Stimulated activated CD8-positive, alpha-beta memory T cell treated with anti-CD3 and anti-CD28 coated beads, Interleukin-2, amount 100 ng/mL, for 1 hour (primary cell): Measurements from ENCODE around the gene PRKAB2.
"Not testable (repeated sequence)": the region's sequence is repeated elsewhere in the genome, so short reads cannot be mapped to it uniquely, and the experiment has no call there.

ENCODE experiments used
- DNase-seq, 2 donors: peaks; one replicate each; pipeline ENCODE4 v3.0.0-alpha.2; 2020; ENCODE audit warnings: low read depth in 2 of 2

The PRKAB2 gene

DNA sequence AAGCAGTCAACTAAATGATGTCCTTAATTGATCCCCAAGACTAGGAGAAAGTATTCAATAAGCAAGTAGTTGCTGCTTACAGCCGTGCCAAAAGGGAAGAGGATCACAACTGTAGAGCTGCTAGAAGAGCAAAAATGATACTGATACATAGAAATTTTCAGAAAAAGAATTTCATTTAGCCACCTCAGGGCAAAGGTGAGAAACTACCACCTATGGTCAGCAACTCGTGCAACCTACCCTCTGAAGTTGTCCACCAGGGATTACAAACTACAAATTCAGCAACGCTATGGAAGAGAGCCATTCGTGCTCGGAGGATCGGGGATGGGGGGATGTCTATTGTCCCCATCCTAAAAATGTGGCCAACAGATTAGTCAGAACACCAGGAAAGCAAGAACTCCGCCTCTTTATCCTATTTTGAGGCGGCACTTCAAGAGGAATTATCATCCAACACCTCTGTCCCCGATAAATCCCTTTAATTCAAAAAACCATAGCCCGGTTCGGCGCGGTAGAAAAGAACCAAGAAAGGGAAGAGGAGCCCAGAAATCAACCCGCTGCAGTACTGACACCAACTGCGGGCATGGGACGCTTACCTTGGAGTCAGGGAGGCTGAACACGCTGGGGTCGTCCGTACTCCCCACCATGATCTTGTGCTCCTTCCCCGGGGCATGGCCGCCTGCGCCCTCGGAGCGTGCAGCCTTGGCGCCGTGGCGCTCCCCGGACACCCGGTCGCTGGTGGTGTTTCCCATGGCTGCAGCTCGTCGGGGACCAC is 687 bp downstream of the PRKAB2 start:
- DNase-seq, result no peak

GRCh38 chr1:147169840-147170674 is 2.2 kb downstream of the PRKAB2 start:
- no peak for DNase-seq

DNA sequence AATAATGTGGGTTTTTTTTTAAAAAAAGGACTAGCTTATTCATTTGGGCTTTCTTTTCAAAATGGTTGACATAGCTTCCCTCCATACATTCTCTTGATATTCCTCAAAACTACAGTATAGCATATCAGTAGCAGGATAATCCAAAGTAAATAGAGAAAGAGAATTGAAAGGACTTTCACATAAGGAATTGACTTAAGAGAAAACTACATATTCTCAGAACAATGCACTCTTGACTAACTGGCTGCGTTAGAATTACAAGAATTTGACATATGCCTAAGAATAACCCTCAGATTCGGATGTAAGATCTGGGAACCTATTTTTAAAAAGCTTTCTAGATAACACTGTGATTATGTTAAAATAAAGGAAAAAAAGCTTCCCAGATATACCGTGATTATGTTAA is 3.1 kb downstream of the PRKAB2 start:
- DNase-seq, result no peak

DNA sequence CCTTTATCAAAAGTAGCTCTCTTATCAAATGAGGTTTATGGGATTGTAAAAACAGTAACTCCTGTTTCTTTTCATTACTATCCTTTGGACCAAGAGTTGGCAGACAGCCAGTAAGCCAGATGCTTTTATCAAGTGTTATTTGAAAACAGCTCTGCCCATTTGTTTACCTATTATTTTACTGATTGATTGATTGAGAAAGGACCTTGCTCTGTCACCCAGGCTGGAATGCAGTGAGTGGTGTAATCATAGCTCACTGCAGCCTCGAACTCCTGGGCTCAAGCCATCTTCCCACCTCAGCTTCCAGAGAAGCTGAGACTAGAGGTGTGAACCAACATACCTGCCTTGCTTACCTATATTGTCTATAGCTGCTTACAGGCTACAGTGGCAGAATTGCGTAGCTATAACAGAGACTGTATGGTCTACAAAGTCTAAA is 3.6 kb downstream of the PRKAB2 start:
- no peak for DNase-seq

- DNase-seq, result no peak
These were observed 4.9 kb downstream of the PRKAB2 start for GRCh38 chr1:147167365-147167764.

DNA sequence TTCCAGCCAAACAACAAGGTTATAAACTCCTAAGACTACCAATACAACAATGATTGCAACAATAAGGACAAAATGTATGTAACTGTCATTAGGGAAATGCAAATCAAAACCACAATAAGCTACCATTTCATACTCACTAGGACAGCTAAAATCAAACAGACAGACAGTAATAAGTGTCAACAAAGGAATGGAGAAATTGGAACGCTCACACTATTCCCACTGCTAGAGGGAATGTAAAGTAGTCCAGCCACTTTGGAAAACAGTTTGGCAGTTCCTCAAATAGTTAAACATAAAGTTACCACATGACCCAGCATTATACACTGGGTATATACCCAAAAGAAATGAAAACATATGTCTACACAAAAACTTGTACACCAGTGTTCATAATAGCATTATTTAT is 9.3 kb downstream of the PRKAB2 start:
- no peak for DNase-seq

- DNase-seq, result no peak
These were observed 10.2 kb downstream of the PRKAB2 start for GRCh38 chr1:147162093-147162492.

DNA sequence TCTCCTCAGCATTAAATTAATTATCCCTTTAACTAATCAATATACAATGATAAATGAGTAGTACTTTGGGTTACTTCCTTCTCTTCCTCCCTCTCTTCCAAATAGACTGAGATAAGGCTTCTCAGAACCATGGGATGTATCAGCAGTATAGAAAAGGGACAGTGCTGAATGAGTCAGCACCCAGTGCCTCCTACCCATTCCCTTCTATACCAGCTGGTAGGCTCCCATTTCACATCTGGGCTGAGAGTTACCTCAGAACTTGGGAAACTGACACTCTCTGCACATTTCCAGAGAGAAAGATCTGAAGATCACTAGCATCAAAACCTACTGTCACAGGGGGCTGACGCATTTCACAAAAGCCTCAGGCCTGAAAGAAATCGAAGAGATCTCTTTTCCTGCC is 15.2 kb downstream of the PRKAB2 start:
- DNase-seq, result not testable (repeated sequence)

- no peak for DNase-seq
These were observed 15.6 kb downstream of the PRKAB2 start for GRCh38 chr1:147156642-147157041.

DNA sequence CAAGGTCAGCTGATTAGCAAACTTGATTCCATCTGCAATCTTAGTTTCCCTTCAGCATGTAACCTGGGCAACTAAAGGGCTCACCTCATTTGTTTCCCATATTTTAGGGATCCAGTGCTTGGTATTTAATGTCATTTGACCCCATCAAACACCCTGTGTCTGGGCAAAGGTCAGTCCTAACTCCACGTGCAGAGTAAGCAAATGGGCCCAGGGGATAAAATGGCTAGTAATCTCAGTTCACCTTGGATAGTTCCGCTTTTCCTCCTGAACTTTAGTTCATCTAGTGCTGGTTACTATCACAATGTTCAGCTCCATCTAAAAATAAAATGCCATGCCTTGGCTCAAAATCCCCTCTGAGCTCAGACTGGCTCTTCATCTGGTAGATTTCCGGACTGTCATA is 19.5 kb downstream of the PRKAB2 start:
- DNase-seq, result no peak

- no peak for DNase-seq
These were observed 21.0 kb downstream of the PRKAB2 start for GRCh38 chr1:147151244-147151643.

GRCh38 chr1:147142886-147143285 is 29.4 kb downstream of the PRKAB2 start:
- DNase-seq, result no peak

GRCh38 chr1:147130721-147131120 is 41.5 kb downstream of the PRKAB2 start:
- not testable (repeated sequence) for DNase-seq

DNA sequence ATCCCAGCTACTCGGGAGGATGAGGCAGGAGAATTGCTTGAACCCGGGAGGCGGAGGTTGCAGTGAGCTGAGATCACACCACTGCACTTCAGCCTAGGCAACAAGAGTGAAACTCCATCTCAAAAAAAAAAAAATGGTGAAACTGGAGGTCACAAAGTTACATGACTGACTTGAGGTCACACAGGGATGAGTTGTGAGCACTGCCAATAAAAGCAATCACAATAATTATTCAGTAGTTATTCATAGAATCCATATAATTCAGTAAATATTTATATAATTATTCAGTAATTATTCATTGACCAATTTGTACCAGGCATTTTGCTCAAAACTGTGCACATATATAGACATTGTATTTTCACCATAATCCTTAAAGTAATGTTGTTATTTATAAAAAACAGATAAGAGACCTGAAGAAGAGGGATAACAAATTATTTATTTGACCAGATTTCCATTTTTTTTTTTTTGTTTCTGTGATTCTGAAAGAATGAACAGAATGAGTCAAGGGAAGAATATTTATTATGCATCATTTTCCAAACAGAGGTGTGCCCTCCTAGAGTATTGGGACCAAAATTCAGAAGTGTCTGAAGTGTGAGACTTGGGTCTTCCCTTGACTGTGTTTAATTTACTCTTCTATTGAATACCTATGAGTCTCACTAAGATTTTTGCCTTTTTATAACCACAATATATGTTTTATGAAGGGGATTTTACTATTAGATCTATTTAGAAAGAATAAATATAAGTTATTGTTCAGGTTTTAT is 43.0 kb downstream of the PRKAB2 start:
- DNase-seq, result no peak

DNA sequence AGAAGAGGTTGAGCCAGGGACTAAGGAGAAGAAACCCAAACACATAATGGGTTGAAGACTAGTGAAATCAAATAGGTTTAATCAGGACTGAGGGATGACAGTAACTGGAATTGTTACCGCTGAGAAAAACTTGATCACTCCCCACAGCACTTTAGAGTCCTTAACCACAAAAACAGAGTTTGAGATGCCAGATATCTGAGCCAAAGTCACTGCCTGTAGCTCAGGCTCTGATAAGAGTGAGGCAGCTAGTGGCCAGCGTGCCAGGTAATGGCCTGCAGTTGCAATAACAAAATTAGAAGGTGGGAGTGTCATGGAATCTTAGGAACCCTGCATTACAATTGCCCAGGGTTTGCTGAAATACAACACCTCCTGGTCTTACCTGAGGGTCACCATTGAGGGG is 48.0 kb downstream of the PRKAB2 start:
- DNase-seq, result no peak

DNA sequence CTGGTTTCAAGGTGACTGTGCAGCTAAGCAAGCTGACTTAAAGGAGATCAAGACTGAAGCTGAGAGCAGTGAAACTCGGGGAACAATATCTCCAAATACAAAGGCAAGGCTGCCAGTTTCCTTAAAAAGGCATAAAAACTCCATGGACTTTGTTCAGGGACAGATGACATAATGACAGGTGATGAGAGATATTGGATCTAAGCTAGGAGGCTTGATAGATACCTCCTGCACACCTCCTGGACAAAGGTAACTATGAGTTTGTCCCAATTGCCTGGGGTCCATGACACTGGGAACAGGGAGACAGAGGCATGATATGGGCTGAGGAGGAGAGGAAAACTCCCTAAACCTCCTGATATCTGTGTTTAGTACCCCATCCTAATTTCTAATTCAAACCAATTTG is 55.2 kb downstream of the PRKAB2 start:
- no peak for DNase-seq

- no peak for DNase-seq
These were observed 56.8 kb downstream of the PRKAB2 start for GRCh38 chr1:147115496-147115895.

- not testable (repeated sequence) for DNase-seq
These were observed 57.2 kb downstream of the PRKAB2 start for GRCh38 chr1:147115079-147115478.

DNA sequence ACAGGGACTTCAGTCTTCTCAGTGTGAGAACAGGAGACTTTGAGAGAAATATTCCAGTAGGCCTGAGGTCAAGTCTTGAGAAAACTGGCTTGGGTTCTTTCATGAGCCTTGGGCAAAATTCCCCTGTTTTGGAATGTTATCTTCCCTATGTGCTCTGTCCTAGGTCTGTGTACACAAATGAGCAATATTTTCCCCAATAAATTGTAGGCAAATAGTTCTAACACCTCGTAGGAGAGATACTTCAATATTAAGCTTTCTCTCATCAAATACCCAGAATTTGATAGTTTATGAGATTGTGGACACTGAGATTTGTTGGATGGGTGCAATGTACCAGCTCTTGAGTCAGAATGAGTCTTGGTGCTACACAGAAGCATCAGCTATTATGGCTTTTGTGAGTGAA is 57.9 kb downstream of the PRKAB2 start:
- DNase-seq, result not testable (repeated sequence)

DNA sequence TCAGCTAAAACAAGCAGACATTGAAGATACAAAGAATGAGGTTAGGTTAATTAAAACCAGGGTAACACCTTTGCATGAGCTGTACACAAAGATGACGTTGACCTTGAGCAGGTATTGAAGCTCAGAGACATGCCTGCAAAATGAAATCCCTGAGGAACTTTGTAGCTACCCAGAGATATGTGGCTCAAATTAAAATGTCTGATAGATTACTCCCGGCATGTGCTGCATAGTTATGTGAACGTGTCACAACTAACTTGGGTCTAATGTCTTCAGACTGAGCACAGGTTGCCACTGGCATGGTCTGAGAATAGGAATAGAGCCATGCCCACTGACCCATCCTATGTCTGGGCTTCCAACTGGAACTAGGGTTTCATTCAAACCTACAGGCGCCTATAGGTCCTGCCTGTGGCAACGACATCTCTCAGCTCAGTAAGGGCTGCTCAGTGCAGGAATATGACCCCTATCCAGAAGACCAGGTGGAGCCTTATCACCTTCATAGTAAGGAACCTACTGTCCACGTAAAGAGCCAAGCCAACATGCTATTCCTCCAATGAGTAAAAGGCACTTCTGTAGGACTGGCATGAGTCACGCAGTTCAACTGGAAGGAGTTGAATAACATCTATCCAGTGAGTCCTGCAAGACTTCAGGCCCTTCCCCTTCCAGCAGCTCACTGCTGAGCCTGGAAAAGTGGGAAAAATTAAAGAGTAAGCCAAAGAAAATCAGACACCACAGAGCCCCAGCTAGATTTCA is 60.7 kb downstream of the PRKAB2 start:
- no peak for DNase-seq

DNA sequence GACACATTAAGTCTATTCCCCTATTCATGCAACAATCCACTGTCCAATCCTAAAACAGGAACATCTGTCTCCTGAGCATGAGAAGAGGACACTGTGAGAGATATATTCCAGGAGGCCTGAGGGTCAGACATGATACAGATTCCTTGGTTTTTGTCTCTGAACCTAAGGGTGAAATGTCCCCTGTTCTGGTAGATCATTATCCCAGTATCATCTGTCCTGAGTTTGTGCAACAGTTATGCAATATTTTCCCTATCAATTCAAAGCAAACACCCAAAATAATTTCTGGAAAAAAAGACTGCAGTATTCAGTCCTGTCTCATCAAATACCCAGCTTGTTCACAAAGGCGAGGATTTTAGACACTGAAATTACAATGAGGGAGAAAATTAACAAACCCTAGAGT is 61.4 kb downstream of the PRKAB2 start:
- DNase-seq, result no peak

DNA sequence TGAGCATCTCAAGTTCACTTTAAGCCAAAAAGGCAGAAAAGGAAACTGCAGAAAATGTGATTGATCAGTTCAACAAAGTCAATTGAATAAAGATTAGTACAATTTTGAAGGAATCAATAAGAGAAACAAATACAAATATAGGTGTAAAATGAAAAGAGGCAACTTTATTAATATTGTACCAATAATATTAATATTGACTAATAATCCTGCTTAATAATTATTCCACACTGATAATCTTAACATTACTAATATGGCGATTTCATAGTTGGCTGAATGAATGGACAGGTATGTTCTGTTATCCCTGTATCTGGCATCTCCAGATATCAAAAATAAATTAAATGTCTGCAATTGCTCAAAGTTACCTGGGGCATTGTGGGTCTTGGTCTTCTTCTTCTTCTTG is 61.8 kb downstream of the PRKAB2 start:
- no peak for DNase-seq
